NCI-H82 treated with DMSO at 0.1 percent for 48 hours (cell line): Measurements from ENCODE around the gene FAM149A.

ENCODE experiments used
- DNase-seq: peaks from one replicate; lab custom pipeline; 2025; ENCODE audit not compliant: unreplicated experiment; lab: John Stamatoyannopoulos, UW

Gene FAM149A

GRCh38 chr4:186151499-186151898, 47.0 kb downstream of the FAM149A start:
- no peak for DNase-seq

- DNase-seq = no peak
Measured at GRCh38 chr4:186158021-186158813, 53.7 kb downstream of the FAM149A start.

GRCh38 chr4:186158966-186159365, 54.5 kb downstream of the FAM149A start:
- DNase-seq = no peak

- DNase-seq = no peak
Measured at GRCh38 chr4:186159613-186160012, 55.1 kb downstream of the FAM149A start.

DNA sequence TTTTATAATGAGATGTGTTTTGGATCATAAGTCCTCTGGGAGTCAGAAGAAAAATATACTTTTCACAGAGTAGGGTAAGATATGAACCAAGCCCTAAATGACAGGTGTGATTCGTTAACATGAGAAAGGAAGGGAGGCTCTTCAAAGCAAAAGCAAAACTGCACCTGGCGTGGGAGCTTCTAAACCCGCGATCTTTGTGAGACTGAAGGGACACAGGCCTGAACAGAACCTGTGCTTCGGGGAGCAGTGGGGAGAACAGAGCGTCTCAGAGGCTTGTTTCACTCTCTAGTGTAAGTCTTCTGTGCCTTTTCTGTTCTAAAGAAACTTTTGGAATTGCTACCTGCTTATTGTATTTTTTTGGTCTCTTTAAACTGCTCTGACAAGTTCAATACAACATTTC, 56.6 kb downstream of the FAM149A start:
- DNase-seq = no peak

DNA sequence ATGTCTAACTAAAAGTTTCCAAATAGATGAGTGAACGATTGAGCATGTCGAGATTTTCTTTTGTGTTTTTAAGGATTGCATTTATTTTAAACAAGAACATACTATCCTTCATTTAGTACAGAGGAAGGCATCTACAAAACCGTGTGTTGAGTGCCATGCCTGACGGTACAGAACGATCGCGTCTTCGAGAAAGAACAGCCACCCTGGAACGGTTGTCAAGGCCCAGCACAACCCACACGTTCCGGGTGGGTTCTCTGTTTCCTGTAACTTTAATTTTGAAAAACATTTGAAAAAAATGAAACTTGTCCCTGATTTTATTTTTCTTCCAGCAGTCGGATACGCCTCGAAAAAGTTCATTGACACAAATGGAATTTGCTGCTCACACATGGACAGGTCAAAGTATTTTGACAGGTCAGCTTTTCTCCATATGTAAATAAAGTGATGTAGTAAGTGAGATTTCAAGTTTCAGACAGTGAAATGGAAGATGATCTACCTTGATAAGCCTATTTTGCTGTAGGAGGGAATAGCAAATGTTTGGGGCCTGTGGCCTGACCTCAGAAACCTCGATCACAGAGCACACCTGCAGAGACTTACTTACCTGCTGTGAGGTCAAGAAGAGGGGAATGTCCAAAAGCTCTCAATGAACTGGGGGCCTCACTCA, 62.5 kb downstream of the FAM149A start:
- DNase-seq = no peak

DNA sequence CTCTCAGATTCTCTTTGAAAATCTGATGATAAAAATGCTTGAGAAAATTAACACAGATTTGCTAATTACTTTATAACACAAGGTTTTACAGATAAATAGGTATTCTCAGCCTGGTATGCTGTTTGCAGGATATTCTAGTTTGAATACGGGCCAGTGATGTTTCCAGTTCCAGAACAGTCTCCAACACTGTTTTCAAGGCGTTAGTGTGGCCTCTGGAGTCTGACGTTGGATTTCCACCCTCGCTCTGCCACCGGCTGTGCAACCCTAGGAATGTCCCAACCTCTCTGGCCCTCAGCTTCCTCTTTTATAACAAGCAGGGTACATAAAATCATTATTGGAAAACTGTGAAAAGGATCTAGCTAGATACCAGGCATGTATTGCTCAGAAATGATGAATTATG, 63.1 kb downstream of the FAM149A start:
- no peak for DNase-seq

DNA sequence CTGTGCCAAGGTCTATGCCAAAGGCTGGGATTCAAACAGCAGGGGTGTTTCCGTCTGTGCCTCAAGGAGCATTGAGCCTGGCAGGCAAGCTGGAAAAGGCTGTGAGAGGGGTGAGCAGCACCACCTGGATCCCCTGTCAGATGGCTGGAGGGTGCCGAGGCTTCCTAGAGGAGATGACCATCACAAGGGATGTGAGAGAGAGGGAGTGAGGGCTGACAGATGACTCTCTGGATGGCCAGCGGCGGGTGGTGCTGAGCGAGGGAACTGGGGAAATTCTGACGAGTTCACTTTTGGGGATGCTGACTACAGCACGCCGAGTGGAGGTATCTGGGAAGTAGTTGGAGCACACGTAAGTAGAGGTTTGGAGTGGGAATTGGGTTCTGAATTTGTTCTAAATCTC, 64.2 kb downstream of the FAM149A start:
- no peak for DNase-seq

- no peak for DNase-seq
Measured at GRCh38 chr4:186169333-186169944, 64.9 kb downstream of the FAM149A start.

GRCh38 chr4:186169945-186170802, 65.7 kb downstream of the FAM149A start:
- DNase-seq = no peak

DNA sequence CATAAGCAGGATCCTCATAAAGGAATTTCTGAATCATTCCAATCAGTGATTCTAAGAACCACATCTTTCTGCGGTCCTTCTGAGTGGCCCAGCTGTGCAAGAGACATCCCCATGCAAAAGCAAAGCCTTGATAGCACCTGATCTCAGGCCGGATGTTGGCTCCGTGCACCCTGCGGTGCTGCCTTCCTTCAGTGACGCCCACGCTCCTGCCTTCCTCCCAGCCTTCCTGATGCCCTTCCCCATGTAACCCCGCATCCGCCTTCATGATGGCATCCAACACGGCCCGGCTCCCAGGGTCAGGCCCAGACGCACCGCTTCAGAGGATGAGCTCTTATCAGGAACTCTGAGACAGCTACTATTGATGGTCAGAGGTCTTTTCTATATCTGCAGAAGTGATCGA, 66.5 kb downstream of the FAM149A start:
- no peak for DNase-seq

- no peak for DNase-seq
Measured at GRCh38 chr4:186172546-186172945, 68.0 kb downstream of the FAM149A start.

DNA sequence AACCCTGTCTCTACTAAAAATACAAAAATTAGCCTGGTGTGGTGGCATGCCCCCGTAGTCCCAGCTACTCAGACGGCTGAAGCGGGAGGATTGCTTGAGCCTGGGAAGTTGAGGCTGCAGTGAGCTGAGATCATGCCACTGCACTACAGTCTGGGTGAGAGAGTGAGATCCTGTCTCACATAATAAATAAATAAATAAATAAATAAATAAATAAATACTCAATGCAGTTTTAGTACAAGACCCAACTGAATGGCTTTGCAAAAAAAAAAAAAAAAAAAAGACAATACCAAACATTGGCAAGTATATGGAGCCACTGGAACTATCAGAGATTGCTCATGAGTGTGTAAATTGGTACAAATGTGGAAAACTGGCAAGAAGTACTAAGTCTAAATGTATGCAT, 83.6 kb downstream of the FAM149A start:
- no peak for DNase-seq

DNA sequence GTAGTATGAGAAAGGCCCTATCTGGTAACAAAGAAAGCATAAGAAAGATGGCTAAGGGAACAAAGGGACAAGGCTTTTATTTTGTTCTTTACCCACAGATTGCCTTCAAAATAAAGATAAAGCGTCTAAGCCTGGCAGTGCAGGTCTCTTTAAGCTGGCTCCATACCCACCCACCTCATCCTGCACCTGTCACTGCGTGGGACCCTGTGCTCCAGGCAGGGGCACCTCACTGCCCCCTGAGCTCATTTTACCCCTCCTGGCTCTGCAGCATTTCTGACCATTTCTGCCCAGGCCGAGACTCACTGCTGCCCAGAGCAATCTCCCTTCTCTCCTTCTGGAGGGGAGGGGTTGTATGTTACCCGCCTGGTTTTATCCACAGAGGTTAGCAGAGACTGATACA, 85.2 kb downstream of the FAM149A start:
- no peak for DNase-seq

DNA sequence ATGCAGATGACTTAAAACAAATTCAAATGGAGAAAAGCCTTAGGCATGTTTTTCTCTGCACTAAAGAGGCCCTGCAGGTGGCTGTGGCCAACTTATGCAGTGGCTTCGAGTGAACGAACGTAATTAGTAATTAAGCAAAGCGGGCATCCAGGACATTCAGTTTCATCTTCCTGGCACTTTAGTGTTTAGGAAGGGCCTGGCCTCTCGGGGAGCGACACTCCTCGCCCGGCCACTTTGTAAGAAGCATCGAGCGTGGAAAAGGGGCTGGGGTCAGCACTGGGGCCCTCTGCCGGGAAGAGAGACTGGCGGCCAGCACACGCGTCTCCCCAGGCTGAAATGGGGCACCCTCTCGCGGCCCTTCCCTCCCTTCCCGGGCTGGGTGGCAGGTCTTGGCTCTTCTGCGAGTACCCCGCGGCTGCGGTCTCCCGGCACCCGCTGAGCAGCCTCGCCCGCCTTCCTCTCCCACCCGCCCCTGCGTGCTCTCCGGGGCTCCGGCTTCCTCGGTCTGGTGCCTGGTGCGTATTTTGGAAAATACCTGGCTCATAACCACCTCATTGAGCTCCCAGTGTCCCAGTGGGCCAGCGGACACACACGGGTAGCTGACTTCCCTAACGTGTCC, 86.2 kb downstream of the FAM149A start:
- no peak for DNase-seq

- no peak for DNase-seq
Measured at GRCh38 chr4:186191200-186192065, 86.9 kb downstream of the FAM149A start, which contains the start of gene CYP4V2. TSS of gene CYP4V2 (plus strand) at chr4:186191567. CDS start at chr4:186191824, 257 bp downstream.

DNA sequence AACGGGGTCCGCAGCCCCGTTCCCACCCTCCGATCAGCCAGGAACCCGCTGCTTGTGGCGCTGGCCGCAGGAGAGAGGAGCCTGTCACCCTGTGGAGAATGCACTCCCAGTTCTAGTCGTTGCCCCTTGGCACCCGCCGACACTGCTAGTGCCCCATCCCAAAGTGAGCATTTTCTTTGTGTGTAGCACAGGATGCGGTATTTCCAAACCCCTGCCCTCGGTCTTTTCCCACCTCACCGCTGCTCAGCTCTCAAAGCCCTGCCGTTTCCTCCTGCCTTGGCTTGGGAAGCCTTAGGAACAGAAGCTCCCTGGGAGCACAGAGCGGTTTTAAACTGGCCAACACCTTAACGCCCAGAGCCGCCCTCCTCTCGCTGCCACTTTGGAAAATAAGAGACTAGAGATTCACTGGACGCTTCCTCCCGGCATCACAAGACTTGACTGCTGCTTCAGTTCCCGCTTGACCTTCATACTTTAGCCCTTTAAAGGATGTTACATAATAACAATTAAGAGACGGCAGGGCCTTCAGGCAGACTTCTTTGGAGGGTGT, 87.6 kb downstream of the FAM149A start:
- no peak for DNase-seq

DNA sequence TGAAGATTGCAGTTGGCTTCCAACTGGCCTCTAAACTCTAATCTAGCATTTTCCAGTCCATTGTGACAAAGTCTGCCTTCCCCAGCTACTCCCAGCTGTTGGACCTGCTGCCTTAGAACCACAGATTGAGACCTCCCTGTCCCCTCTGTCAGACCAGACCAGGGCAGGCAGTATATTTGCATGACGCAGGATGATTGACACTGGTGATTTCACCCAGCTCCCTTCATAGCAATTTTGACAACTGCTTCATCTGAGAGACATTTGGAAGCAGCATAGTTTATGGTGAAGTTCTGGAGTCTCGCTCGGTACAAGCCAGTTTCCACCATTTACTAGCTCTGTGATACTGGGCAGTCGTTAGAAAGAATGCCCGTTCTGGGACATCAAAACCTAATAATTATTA, 89.3 kb downstream of the FAM149A start:
- DNase-seq = no peak

DNA sequence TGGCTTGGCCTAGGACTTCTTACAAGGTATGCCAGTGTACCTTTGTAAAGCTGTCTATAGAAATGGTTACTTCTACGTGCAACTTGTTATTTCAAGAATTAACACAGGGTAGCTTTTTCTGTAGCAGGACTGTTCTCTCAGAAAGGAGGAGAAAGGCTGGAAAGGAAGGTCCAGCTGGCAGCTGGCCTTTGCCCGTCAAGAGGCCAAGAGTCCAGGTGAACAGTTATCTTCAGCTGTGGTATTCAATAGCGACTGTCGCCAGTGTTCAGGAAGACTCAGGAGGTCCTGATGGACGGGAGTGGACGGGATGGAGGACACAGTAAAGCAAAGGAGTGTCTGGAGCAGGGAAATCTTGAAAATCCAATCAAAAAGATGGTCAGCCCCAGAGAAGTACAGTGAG, 91.6 kb downstream of the FAM149A start:
- no peak for DNase-seq

DNA sequence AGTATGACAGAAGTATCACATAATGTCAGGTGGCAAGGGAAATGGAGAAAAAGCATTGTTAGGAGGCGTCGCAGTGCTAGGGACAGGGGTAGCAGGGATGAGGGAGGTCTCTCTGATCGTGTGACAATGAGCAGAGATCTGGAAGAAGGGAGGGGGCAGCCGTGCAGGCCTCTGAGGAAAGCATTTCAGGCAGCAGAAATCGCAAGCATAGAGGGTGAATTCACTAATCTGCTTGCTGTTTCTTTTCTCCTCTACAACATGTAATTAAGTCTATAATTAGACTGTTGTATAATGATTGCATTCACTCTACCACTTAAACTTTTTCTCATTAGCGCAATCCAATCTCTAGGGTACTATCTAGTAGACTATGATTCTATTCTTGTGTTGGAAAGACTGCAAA, 96.0 kb downstream of the FAM149A start:
- DNase-seq = no peak
